ENCODE data around the gene MARCKSL1. TPM values are rescaled to one million over a fixed set of nuclear protein-coding genes. Genes with fewer than 3 reads are reported as not detected.
A peak's percentile ranks its signal among the peaks of the same experiment; 100 is the strongest.

MARCKSL1 gene
- total and polyA plus RNA-seq, 2 of the 13 experiments (the other 11 are each of a cell fraction or from before 2014, with no cell fraction given), result 81.9 to 155 TPM

- TF ChIP-seq, protein P1, sequence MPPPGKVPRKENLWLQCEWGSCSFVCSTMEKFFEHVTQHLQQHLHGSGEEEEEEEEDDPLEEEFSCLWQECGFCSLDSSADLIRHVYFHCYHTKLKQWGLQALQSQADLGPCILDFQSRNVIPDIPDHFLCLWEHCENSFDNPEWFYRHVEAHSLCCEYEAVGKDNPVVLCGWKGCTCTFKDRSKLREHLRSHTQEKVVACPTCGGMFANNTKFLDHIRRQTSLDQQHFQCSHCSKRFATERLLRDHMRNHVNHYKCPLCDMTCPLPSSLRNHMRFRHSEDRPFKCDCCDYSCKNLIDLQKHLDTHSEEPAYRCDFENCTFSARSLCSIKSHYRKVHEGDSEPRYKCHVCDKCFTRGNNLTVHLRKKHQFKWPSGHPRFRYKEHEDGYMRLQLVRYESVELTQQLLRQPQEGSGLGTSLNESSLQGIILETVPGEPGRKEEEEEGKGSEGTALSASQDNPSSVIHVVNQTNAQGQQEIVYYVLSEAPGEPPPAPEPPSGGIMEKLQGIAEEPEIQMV (CRISPR knock-in tag; IDR thresholded peaks at IDR 0.05; ENCODE audit: low read depth), result no peak
- TF ChIP-seq NFE2 (CRISPR knock-in tag; IDR thresholded peaks at IDR 0.05) (no peak), HNF1A (IDR thresholded peaks at IDR 0.05; ENCODE audit: low read depth) (peak; percentile 34; the same call in 1 of the 2 replicates), HNF1A (CRISPR knock-in tag; IDR thresholded peaks at IDR 0.05; ENCODE audit: borderline replicate concordance) (peak; percentile 57; the same call in 1 of the 2 replicates), SIX1 (CRISPR knock-in tag; IDR thresholded peaks at IDR 0.05; ENCODE audit: borderline replicate concordance) (peak; percentile 41; the same call in 1 of the 2 replicates), ZNF34 (CRISPR knock-in tag; IDR thresholded peaks at IDR 0.05; ENCODE audit: borderline replicate concordance) (no peak), ZNF546 (CRISPR knock-in tag; conservative IDR thresholded peaks at IDR 0.05) (no peak), ZHX2 (IDR thresholded peaks at IDR 0.05; ENCODE audit: low read depth) (no peak), ZHX2 (CRISPR knock-in tag; IDR thresholded peaks at IDR 0.05; ENCODE audit: borderline replicate concordance) (no peak), ZNF263 (CRISPR knock-in tag; IDR thresholded peaks at IDR 0.05) (no peak), ZNF280B (CRISPR knock-in tag; IDR thresholded peaks at IDR 0.05; ENCODE audit: borderline replicate concordance) (no peak)
- TF ChIP-seq, protein P2, sequence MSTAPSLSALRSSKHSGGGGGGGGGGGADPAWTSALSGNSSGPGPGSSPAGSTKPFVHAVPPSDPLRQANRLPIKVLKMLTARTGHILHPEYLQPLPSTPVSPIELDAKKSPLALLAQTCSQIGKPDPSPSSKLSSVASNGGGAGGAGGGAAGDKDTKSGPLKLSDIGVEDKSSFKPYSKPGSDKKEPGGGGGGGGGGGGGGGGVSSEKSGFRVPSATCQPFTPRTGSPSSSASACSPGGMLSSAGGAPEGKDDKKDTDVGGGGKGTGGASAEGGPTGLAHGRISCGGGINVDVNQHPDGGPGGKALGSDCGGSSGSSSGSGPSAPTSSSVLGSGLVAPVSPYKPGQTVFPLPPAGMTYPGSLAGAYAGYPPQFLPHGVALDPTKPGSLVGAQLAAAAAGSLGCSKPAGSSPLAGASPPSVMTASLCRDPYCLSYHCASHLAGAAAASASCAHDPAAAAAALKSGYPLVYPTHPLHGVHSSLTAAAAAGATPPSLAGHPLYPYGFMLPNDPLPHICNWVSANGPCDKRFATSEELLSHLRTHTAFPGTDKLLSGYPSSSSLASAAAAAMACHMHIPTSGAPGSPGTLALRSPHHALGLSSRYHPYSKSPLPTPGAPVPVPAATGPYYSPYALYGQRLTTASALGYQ (CRISPR knock-in tag; IDR thresholded peaks at IDR 0.05), result peak; percentile 72; the same call in 1 of the 2 replicates
Measured at GRCh38 chr1:32321712-32322291, 14.2 kb downstream of the MARCKSL1 start (continued).

Data from HepG2 (cell line).